ENCODE results near the gene BRCC3.

Gene BRCC3

DNA sequence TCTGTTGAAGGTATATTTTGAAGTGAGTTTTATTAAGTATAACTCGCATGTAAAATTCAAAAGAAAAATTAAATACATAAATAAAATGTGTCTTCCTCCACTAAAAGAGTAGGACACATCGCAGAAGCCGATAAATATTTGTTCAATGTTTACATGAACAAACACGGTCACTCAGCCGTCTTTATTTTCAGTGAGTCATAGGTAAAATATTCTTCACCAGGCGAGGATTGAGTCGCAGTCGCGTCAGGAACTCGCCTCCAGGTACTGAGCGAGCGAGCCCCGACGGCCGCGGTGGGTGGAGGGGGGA, 44.9 kb upstream of the BRCC3 start:
- Histone ChIP-seq H3F3A (ENCODE audit: insufficient read depth, low read length) (no peaks in the 10 kb centered on the region), H2AFZ (ENCODE audit: low read length) (peak overlapping the region; percentile 79; the same call in 1 of the 2 replicates), H3K27me3 (ENCODE audit: insufficient read depth, low read length) (no peaks in the 10 kb centered on the region), H3K4me3 (ENCODE audit: low read depth, low read length, poor library complexity, severe bottlenecking) (peak overlapping the region; percentile 86), H3K4me2 (ENCODE audit: low read length) (peak overlapping the region; percentile 65), H3K4me1 (ENCODE audit: insufficient read depth, low read length, severe bottlenecking) (peaks cover 23% of the 10 kb centered on the region), H3K79me2 (ENCODE audit: insufficient read depth, low read length) (peaks cover 23% of the 10 kb centered on the region), H4K20me1 (ENCODE audit: insufficient read depth, low read length) (no peaks in the 10 kb centered on the region), H3K9me2 (ENCODE audit: low read depth, low read length) (no peaks in the 10 kb centered on the region), H3K36me3 (ENCODE audit: insufficient read depth, low read length) (no peaks in the 10 kb centered on the region), H3K27ac (ENCODE audit: low read depth, low read length, poor library complexity, severe bottlenecking) (peak overlapping the region; percentile 96), H3K9ac (ENCODE audit: low read length) (peak overlapping the region; percentile 75), H3K9me3 (ENCODE audit: low read length) (no peaks in the 10 kb centered on the region)
- TF ChIP-seq, protein P1, sequence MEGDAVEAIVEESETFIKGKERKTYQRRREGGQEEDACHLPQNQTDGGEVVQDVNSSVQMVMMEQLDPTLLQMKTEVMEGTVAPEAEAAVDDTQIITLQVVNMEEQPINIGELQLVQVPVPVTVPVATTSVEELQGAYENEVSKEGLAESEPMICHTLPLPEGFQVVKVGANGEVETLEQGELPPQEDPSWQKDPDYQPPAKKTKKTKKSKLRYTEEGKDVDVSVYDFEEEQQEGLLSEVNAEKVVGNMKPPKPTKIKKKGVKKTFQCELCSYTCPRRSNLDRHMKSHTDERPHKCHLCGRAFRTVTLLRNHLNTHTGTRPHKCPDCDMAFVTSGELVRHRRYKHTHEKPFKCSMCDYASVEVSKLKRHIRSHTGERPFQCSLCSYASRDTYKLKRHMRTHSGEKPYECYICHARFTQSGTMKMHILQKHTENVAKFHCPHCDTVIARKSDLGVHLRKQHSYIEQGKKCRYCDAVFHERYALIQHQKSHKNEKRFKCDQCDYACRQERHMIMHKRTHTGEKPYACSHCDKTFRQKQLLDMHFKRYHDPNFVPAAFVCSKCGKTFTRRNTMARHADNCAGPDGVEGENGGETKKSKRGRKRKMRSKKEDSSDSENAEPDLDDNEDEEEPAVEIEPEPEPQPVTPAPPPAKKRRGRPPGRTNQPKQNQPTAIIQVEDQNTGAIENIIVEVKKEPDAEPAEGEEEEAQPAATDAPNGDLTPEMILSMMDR (IDR thresholded peaks at IDR 0.05; ENCODE audit: low read length), result no peak
- no peak for TF ChIP-seq EZH2 (IDR thresholded peaks at IDR 0.05; ENCODE audit: borderline replicate concordance, low read length)

DNA sequence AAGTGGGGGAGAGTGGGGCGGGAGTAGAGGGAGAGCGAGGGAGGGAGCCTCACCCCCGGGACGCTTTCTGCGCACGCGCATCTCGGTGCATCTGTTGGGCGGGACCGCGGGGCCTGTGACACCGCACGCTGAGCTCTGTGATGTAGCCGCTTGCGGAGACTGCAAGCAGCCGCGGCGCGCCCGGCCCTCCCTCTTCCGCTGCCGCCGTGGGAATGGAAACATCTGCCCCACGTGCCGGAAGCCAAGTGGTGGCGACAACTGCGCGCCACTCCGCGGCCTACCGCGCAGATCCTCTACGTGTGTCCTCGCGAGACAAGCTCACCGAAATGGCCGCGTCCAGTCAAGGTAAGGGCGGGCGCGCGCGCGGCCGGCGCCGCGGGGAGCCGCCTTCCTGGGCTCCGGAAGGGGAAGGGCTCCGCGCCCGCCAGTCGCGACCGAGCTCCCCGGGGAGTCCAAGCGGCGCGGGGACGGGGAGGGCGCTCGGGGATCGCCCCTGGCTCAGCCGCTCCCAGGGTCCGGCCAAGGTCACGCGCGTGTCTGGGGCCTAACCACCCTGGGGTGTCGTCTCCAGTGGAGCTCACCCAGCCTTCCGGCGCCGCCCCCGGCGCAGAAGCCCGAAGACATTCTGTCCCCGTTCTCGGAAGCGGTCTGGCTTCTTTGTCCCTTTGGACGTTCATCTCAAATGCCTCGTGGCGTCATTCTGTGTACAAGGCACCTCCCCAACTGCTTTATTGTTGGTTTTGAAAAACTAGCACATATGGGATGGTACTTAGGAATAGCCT, 44.4 kb upstream of the BRCC3 start, which contains the start of gene FUNDC2:
Gene FUNDC2, plus strand, starts transcription at position 118 of the 782 bp plus-strand sequence. Its CDS starts 95 bp downstream, at position 213.
- H4K20me1 ChIP-seq (ENCODE audit: insufficient read depth, low read length), result no peaks in the 10 kb centered on the region
- H3F3A ChIP-seq (ENCODE audit: insufficient read depth, low read length), result no peaks in the 10 kb centered on the region
- H3K9me3 ChIP-seq (ENCODE audit: low read length), result no peaks in the 10 kb centered on the region
- peaks cover 28% of the 10 kb centered on the region for H3K79me2 ChIP-seq (ENCODE audit: insufficient read depth, low read length)
- no peaks in the 10 kb centered on the region for H3K9me2 ChIP-seq (ENCODE audit: low read depth, low read length)
- peak within 1 kb of the TSS; percentile 97 for H3K9ac ChIP-seq (ENCODE audit: low read length)
- H3K4me3 ChIP-seq (ENCODE audit: low read depth, low read length, poor library complexity, severe bottlenecking), result peak within 1 kb of the TSS; percentile 86
- H3K4me2 ChIP-seq (ENCODE audit: low read length), result peak within 1 kb of the TSS; percentile 92
- no peaks in the 10 kb centered on the region for H3K27me3 ChIP-seq (ENCODE audit: insufficient read depth, low read length)
- peak within 1 kb of the TSS; percentile 79; the same call in 1 of the 2 replicates for H2AFZ ChIP-seq (ENCODE audit: low read length)
- no peaks in the 10 kb centered on the region for H3K36me3 ChIP-seq (ENCODE audit: insufficient read depth, low read length)
- TF ChIP-seq, protein P1 (IDR thresholded peaks at IDR 0.05; ENCODE audit: low read length), result no peak
- TF ChIP-seq EZH2 (IDR thresholded peaks at IDR 0.05; ENCODE audit: borderline replicate concordance, low read length), result no peak
- peak within 1 kb of the TSS; percentile 96 for H3K27ac ChIP-seq (ENCODE audit: low read depth, low read length, poor library complexity, severe bottlenecking)
- H3K4me1 ChIP-seq (ENCODE audit: insufficient read depth, low read length, severe bottlenecking), result peaks cover 23% of the 10 kb centered on the region

DNA sequence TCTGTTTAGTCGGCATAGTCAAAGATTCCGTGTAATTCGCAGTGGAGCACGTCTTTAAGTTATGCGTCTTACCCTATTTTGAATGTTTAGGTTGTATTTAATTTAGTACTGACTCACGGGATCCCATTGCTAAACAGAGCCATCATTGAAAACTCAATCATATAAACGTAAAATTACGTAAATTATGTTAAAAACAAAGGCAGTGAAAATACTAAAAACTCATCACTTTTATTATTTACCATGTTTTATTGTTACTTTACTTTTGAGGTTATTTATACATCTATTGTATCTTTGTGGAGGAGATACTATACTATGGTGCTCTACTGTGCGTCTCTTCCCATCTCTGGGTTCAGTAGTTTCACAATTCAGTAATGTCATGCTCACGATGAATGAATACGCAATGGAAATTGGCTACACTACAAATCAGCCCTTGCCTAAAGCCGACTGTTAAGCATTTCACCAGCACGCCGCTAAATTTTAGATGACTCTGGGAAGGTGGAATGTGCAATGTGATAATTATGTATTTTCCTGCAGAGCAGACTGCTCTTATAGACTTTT, 43.7 kb upstream of the BRCC3 start:
- H3K36me3 ChIP-seq (ENCODE audit: insufficient read depth, low read length), result no peaks in the 10 kb centered on the region
- H3K27me3 ChIP-seq (ENCODE audit: insufficient read depth, low read length), result no peaks in the 10 kb centered on the region
- no peak overlapping the region for H2AFZ ChIP-seq (ENCODE audit: low read length)
- H3K79me2 ChIP-seq (ENCODE audit: insufficient read depth, low read length), result peaks cover 28% of the 10 kb centered on the region
- H3K4me2 ChIP-seq (ENCODE audit: low read length), result peak overlapping the region; percentile 92
- peak overlapping the region; percentile 86 for H3K4me3 ChIP-seq (ENCODE audit: low read depth, low read length, poor library complexity, severe bottlenecking)
- H3K27ac ChIP-seq (ENCODE audit: low read depth, low read length, poor library complexity, severe bottlenecking), result peak overlapping the region; percentile 96
- H3K4me1 ChIP-seq (ENCODE audit: insufficient read depth, low read length, severe bottlenecking), result peaks cover 23% of the 10 kb centered on the region
- TF ChIP-seq EZH2 (IDR thresholded peaks at IDR 0.05; ENCODE audit: borderline replicate concordance, low read length), result no peak
- TF ChIP-seq, protein P1 (IDR thresholded peaks at IDR 0.05; ENCODE audit: low read length), result no peak
- H3K9ac ChIP-seq (ENCODE audit: low read length), result peak overlapping the region; percentile 97
- H4K20me1 ChIP-seq (ENCODE audit: insufficient read depth, low read length), result no peaks in the 10 kb centered on the region
- H3F3A ChIP-seq (ENCODE audit: insufficient read depth, low read length), result no peaks in the 10 kb centered on the region
- no peaks in the 10 kb centered on the region for H3K9me2 ChIP-seq (ENCODE audit: low read depth, low read length)
- no peaks in the 10 kb centered on the region for H3K9me3 ChIP-seq (ENCODE audit: low read length)
